NCI-H510A (cell line): Measurements from ENCODE around the gene HPS3.
"Not testable (repeated sequence)": the region's sequence is repeated elsewhere in the genome, so short reads cannot be mapped to it uniquely, and the experiment has no call there.

Experiments
- DNase-seq: peaks from one replicate; lab custom pipeline; 2025; lab: John Stamatoyannopoulos, UW

HPS3 gene, protein sequence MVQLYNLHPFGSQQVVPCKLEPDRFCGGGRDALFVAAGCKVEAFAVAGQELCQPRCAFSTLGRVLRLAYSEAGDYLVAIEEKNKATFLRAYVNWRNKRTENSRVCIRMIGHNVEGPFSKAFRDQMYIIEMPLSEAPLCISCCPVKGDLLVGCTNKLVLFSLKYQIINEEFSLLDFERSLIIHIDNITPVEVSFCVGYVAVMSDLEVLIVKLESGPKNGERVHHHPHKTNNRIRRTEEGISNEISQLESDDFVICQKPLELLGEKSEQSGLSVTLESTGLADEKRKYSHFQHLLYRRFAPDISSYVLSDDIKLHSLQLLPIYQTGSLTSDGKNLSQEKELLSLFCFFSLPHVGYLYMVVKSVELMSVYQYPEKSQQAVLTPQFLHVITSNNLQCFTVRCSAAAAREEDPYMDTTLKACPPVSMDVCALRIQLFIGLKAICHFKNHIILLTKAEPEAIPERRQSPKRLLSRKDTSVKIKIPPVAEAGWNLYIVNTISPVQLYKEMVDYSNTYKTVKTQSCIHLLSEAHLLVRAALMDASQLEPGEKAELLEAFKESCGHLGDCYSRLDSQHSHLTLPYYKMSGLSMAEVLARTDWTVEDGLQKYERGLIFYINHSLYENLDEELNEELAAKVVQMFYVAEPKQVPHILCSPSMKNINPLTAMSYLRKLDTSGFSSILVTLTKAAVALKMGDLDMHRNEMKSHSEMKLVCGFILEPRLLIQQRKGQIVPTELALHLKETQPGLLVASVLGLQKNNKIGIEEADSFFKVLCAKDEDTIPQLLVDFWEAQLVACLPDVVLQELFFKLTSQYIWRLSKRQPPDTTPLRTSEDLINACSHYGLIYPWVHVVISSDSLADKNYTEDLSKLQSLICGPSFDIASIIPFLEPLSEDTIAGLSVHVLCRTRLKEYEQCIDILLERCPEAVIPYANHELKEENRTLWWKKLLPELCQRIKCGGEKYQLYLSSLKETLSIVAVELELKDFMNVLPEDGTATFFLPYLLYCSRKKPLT

GRCh38 chr3:149129326-149130205 is at the start of gene HPS3:
Gene HPS3 (plus strand): TSS chr3:149129638. CDS start chr3:149129724, 86 bp downstream.
- DNase-seq = peak; percentile 85

GRCh38 chr3:149080011-149080698 is 49.3 kb upstream of the HPS3 start:
- DNase-seq = no peak

DNA sequence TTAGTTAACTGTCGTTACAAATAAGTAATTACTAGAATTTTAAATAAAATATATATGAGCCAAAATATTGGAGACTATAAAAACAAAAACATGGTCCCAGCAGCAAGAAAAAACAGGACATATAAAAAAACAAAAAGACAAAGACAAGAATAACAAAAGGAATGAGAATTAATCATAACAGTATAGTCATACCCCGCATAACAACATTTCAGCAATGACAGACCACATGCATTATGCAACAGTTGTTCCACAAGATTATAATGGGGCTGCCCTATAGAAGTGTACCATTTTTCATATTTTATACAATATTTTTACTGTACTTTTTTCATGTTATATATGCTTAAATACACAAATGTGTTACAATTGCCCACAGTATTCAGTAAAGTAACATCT is 48.7 kb upstream of the HPS3 start:
- no peak for DNase-seq

GRCh38 chr3:149081772-149082171 is 47.7 kb upstream of the HPS3 start:
- DNase-seq = no peak

DNA sequence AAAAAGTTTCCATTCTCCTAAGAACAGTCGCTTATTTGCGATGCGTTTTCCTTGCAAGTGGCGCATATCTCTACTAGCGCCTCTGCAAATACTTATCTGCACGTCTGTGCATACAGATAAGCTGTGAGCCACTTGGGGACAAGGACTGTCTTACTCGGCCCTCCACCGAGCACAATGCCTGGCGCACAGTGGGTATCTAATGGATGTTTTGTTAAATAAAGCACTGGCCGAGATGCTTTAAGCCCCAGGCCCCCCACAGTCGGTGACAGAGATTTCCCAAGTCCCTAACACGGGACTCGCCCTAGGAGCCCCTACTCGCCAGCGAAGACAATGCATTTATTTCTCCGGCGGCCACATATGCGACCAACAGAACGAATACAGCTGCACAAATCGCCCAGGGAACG is 43.6 kb upstream of the HPS3 start:
- peak; percentile 3 for DNase-seq

DNA sequence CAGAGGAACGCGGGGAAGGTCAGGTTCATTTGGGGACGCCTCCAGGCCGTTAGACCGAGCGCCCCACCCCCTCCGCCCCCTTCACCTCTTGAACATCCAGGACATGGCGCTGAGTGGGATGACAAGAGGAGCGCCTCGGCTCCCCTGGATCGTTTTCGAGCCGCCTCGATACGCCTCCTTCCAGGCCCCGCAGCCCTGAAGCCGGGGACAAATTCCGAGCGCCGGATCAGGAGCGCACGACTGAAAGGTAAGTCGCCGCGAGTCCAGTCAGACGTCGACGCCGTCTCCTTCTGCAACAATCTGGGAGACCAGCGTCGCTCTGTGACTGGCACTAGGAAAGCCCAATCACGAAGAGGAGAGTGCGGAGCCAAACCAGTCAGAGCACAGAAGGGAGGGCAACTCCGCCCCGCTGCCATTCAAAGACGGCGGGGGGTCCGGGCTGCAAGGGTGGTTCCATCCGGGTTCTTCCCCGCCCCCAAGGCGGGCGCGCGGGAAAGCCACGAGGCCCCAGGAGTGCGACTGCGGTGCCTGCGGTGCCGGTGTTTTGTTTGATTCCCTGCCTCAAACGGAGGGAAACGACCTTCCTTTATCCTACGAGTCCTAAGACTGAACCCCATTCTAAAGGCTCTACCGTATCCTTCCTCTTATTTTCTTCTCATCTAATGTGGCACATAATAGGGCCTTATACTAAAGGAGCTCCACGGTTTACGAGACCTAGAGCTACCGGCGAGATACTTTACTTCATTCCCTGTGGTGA is 43.0 kb upstream of the HPS3 start, which contains the start of gene HLTF:
Gene HLTF, minus strand, starts transcription at position 302 of the 757 bp plus-strand sequence. Its CDS starts 197 bp downstream, at position 105.
- DNase-seq = peak; percentile 95

- no peak for DNase-seq
These were observed 42.2 kb upstream of the HPS3 start for GRCh38 chr3:149087208-149087607.

- no peak for DNase-seq
These were observed 40.0 kb upstream of the HPS3 start for GRCh38 chr3:149089395-149089794.

DNA sequence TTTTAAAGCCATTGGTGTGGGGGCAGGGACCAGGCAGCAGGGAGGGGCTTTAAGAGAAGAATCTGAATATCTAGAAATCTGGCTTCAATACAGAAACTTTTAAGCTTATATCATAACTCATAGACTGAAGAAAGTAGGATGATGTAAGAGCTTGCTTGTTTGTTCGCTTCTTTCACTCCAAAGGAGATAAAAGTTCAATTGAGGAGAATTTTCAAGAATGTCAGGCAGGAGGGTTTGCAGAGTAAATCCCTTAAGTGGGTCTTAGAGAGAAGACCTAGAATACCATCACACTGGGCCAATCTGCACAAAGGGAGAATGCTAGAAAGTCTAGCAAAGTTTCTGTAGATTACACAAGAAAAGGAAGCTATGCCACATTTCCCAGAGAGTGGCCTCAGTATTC is 39.0 kb upstream of the HPS3 start:
- no peak for DNase-seq

DNA sequence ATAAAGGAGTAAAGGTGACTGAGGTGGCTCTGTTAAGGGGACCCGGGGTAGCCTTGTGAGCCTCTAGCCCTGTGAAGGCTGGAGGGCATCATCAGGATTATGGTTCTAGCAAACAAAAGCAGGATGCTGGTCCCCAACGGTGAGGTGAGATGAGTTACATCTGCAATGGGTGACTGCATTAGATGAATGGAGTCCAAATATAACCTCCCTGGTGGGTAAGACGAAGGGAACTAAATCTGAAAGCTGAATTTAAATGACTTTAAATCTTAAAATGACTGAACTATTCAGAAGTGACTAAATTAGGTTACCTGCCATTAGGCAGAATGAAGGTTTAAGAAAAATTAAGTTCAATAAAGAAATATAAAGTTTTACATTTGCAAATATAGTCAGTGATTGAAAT is 38.5 kb upstream of the HPS3 start:
- DNase-seq = no peak

- no peak for DNase-seq
These were observed 37.5 kb upstream of the HPS3 start for GRCh38 chr3:149091983-149092382.

DNA sequence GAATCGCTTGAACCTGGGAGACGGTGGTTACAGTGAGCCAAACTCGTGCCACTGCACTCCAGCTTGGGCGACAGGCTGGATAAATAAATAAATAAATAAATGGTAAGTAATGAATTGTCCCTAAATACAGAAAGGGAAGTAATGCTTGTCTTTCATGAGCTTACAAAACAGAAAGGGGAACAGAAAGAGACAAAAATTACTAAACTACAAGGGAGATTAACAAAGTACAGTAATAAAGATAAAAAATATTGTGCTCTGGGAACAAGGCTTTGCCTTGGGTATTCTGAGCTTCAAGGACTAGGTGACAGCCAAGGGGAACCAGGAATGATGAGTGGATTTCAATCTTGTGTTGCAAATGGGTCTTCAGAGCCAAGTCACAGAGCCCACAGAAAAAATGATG is 34.0 kb upstream of the HPS3 start:
- no peak for DNase-seq

DNA sequence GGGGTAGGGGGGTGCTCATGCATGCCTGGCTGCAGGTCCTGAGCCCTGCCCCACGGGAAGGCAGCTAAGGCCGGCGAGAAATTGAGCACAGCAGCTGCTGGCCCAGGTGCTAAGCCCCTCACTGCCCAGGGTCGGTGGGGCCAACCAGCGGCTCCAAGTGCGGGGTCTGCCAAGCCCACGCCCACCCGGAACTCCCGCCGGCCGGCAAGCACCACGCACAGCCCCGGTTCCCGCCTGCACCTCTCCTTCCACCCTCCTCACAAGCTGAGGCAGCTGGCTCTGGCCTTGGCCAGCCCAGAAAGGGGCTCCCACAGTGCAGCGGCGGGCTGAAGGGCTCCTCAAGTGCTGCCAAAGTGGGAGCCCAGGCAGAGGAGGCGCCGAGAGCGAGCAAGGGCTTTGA is 31.5 kb upstream of the HPS3 start:
- DNase-seq = not testable (repeated sequence)

- no peak for DNase-seq
These were observed 28.3 kb upstream of the HPS3 start for GRCh38 chr3:149101154-149101553.

DNA sequence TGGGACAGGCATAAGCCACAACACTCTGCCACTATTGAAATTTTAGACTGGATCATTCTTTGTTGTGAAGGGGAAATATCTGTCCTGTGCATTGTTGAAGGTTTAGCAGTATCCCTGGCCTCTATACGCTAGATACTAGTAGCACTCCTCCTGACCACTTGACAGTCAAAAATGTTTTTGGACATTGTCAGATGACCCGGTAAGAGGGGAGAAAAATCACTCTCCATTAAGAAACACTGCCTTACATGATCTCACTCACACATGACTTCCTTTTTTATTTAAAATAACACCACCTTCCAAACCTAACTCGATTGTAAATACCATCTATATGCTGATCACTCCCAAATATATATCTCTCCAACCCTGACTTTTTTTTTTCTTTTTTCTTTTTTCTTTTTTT is 27.8 kb upstream of the HPS3 start:
- DNase-seq = no peak

DNA sequence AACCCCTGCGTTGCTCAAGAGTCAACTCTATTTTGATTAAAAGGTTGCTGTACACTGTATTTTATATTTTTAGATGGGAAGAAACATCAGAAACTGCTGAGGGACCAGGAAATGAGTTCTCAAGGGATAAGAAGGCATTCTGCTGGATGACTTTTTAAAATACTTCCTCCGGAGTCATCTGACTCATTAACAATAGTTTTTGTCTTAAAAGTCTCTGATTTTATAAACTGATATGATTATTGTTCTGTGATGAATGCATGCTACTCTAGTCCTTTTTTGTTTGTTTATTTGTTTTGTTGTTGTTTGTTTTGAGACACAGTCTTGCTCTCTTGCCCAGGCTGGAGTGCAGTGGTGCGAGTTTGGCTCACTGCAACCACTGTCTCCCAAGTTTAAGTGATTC is 25.0 kb upstream of the HPS3 start:
- DNase-seq = no peak

- no peak for DNase-seq
These were observed 15.0 kb upstream of the HPS3 start for GRCh38 chr3:149114458-149114857.

DNA sequence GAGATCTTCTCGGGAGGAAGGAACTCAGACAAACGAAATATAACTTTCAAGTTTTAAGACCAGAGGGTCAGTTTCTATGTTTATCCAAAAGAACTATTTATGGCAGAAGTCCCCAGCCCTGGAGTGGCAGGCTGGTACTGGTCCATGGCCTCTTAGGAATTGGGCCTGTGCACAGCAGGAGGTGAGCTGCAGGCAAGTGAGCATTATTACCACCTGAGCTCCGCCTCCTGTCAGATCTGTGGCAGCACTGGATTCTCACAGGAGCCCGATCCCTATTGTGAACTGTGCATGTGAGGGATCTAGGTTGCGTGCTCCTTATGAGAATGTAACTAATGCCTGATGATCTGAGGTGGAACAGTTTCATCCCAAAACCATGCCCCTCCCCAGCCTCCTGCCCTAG is 14.3 kb upstream of the HPS3 start:
- no peak for DNase-seq

DNA sequence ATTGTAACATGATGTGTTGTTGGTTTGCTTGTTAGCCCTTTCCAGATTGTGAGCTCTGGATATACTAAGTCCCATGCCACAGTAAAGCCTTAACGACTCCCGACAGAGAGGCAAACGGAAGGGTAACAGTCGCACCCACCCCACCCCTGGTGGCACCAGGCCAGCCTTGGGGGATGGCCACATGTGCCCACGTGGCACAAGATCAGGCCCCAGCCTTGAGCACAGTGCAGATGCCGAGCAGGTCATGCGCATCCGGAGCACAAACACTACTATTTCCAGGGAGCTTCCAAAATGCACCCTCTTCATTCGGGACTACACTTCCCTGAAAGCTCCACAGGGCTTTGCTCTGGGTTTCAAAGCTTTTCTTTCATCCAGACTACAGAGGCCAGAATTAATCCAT is 10.7 kb upstream of the HPS3 start:
- no peak for DNase-seq

GRCh38 chr3:149119466-149119865 is 10.0 kb upstream of the HPS3 start:
- DNase-seq = no peak
